OCI-LY7 (cell line): Measurements from ENCODE around the gene KCTD19. TPM values are rescaled to one million over a fixed set of nuclear protein-coding genes. Genes with fewer than 3 reads are reported as not detected.

Experiments
- BruUV-seq: library from RNA; stranded (reverse); fragments of 400-500 nt; replicated peaks from 2 replicates; lab custom pipeline; 2021; lab: Mats Ljungman, UMichigan
- CTCF ChIA-PET: fragments of 300-600 bp; sonication (Branson Sonifier 250); formaldehyde crosslinking; loops from one replicate; lab custom pipeline; 2022; ENCODE audit warnings: antibody characterized with exemption; ENCODE audit not compliant: unreplicated experiment; lab: Charles Lee
- POLR2A ChIA-PET: fragments of 300-600 bp; sonication (Branson Sonifier 250); formaldehyde crosslinking; loops from one replicate; lab custom pipeline; 2022; ENCODE audit warnings: antibody characterized with exemption; lab: Charles Lee
- DNase-seq: peaks from one replicate; pipeline ENCODE4 v3.0.0-alpha.2; 2015; ENCODE audit warnings: low spot score
- H2AFZ ChIP-seq: fragments of 200-600 bp; sonication (generic), shearing (Covaris generic); 2 replicates; pipeline ENCODE4 v1.6.1; 2014; ENCODE audit warnings: mild to moderate bottlenecking, antibody characterized with exemption, low read length, moderate library complexity
- H3K27ac ChIP-seq: fragments of 200-600 bp; sonication (generic); 2 replicates; pipeline ENCODE4 v1.5.1; 2014; ENCODE audit warnings: mixed run types, low read depth, mild to moderate bottlenecking, moderate library complexity, low read length, inconsistent platforms; ENCODE audit not compliant: poor library complexity, severe bottlenecking
- H3K36me3 ChIP-seq: fragments of 200-600 bp; sonication (generic); 2 replicates; pipeline ENCODE4 v1.6.1; 2014; ENCODE audit warnings: mild to moderate bottlenecking, antibody characterized with exemption, low read length, moderate library complexity, mixed read lengths; ENCODE audit not compliant: insufficient read depth
- H3K4me1 ChIP-seq: fragments of 200-600 bp; sonication (generic); 2 replicates; pipeline ENCODE4 v1.5.1; 2014; ENCODE audit warnings: mild to moderate bottlenecking, low read length; ENCODE audit not compliant: insufficient read depth, poor library complexity, severe bottlenecking
- H3K4me2 ChIP-seq: fragments of 200-600 bp; sonication (generic); 2 replicates; pipeline ENCODE4 v1.6.1; 2014; ENCODE audit warnings: mild to moderate bottlenecking, low read length
- H3K4me3 ChIP-seq: fragments of 200-600 bp; sonication (generic); 2 replicates; pipeline ENCODE4 v1.5.1; 2014; ENCODE audit warnings: mild to moderate bottlenecking, low read depth, low read length; ENCODE audit not compliant: poor library complexity, severe bottlenecking
- H3K79me2 ChIP-seq: fragments of 200-600 bp; sonication (generic); 2 replicates; pipeline ENCODE4 v1.6.1; 2016; ENCODE audit warnings: low read depth, mild to moderate bottlenecking, low read length, moderate library complexity, mixed read lengths; ENCODE audit not compliant: insufficient read depth
- H3K9me2 ChIP-seq: fragments of 200-600 bp; sonication (generic); 2 replicates; pipeline ENCODE4 v1.6.1; 2016; ENCODE audit warnings: mild to moderate bottlenecking, low read length, mixed read lengths; ENCODE audit not compliant: insufficient read depth
- H3K9me3 ChIP-seq: fragments of 200-600 bp; sonication (generic); 2 replicates; pipeline ENCODE4 v1.6.1; 2014; ENCODE audit warnings: mild to moderate bottlenecking, mixed run types, low read length, mixed read lengths
- H4K20me1 ChIP-seq: fragments of 200-600 bp; sonication (generic); 2 replicates; pipeline ENCODE4 v1.6.1; 2014; ENCODE audit warnings: mild to moderate bottlenecking, antibody characterized with exemption, low read length, moderate library complexity, mixed read lengths; ENCODE audit not compliant: insufficient read depth
- EZH2phosphoT487 ChIP-seq: fragments of 200-600 bp; sonication (generic); IDR thresholded peaks from 2 replicates; pipeline ENCODE4 v1.6.1; 2018; ENCODE audit warnings: low read depth, borderline replicate concordance, mild to moderate bottlenecking, mixed run types, antibody characterized with exemption, low read length, moderate library complexity, mixed read lengths
- intact Hi-C: fragments of 100-400 bp; cut with micrococcal nuclease; formaldehyde crosslinking; loops from one replicate; pipeline ENCODE4 v1.10.0; 2022; ENCODE audit not compliant: unreplicated experiment
- total RNA-seq, 2 experiments: library from RNA; depleted of rRNA in 1 of 2; stranded (reverse); fragments of >200 nt in 1 of 2; shearing (Covaris generic) in 1 of 2; gene quantifications; 2 replicates each; pipeline ENCODE4 v1.2.3, GENCODE V29; 2014 to 2022
- TF ChIP-seq, protein P1 (sequence below): fragments of 200-600 bp; sonication (generic); conservative IDR thresholded peaks from 2 replicates; pipeline ENCODE4 v1.5.1; 2014; ENCODE audit warnings: mild to moderate bottlenecking, antibody characterized with exemption, low read length, moderate library complexity, mixed read lengths

Gene KCTD19
- total RNA-seq, 2 experiments from 2014 or later = 0.17 TPM; not detected in 1

DNA sequence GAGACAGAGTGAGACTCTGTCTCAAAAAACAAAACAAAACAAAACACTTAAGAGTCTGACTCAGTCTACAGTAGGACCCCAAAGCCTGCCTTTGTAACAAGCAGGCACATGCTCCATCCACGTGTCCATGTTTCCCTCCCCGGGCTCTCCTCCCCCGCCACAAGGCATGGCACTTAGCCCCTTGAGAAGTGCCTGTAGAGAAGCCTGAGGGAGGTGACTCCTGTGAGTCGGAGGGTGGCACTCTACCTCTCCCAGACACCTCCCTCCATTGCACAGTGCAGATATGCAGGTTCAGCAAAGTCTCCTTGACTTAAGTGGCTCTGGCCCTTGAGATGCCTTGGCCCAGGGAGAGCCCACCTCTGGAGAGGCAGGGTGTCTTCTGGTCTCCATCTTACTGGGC, 86.0 kb downstream of the KCTD19 start:
- Histone ChIP-seq H4K20me1 (no peaks in the 10 kb centered on the region), H3K4me1 (peaks cover 43% of the 10 kb centered on the region), H3K9me3 (no peaks in the 10 kb centered on the region), H3K36me3 (peaks cover 21% of the 10 kb centered on the region; the same call in 1 of the 2 replicates), H2AFZ (no peak overlapping the region), H3K9me2 (no peaks in the 10 kb centered on the region), H3K79me2 (no peaks in the 10 kb centered on the region; the same call in 1 of the 2 replicates), H3K27ac (no peak overlapping the region), H3K4me2 (no peak overlapping the region), H3K4me3 (no peak overlapping the region)
- no TSS peak for BruUV-seq
- TF ChIP-seq EZH2phosphoT487 = no peak
- TF ChIP-seq, protein P1, sequence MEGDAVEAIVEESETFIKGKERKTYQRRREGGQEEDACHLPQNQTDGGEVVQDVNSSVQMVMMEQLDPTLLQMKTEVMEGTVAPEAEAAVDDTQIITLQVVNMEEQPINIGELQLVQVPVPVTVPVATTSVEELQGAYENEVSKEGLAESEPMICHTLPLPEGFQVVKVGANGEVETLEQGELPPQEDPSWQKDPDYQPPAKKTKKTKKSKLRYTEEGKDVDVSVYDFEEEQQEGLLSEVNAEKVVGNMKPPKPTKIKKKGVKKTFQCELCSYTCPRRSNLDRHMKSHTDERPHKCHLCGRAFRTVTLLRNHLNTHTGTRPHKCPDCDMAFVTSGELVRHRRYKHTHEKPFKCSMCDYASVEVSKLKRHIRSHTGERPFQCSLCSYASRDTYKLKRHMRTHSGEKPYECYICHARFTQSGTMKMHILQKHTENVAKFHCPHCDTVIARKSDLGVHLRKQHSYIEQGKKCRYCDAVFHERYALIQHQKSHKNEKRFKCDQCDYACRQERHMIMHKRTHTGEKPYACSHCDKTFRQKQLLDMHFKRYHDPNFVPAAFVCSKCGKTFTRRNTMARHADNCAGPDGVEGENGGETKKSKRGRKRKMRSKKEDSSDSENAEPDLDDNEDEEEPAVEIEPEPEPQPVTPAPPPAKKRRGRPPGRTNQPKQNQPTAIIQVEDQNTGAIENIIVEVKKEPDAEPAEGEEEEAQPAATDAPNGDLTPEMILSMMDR = no peak
- intact Hi-C loops = no loop called here
- DNase-seq = no peak
- ChIA-PET POLR2A (interaction anchor here (0.7 kb wide), 2 partner anchors 242 to 288 kb away, joined by 3 to 9 read pairs; no protein-coding TSS in a partner anchor), CTCF (no interaction called here)

Other genes starting within 250 kb of the KCTD19 start
- gene PHAF1, start 216.8 kb downstream of the KCTD19 start, total RNA-seq (2014; rRNA removed; shearing (Covaris generic)) = 12.6 and 16.8 TPM in 2 replicates
- gene PHAF1, start 216.8 kb downstream of the KCTD19 start, total RNA-seq (2022) = 11.8 and 13.9 TPM in 2 replicates
- 1.1 and 2.7 TPM in 2 replicates for gene B3GNT9, start 175.7 kb downstream of the KCTD19 start, total RNA-seq (2014; rRNA removed; shearing (Covaris generic))
- gene B3GNT9, start 175.7 kb downstream of the KCTD19 start, total RNA-seq (2022) = 2.7 TPM in 2 replicates
- 11.3 and 11.6 TPM in 2 replicates for gene TRADD, start 166.8 kb downstream of the KCTD19 start, total RNA-seq (2014; rRNA removed; shearing (Covaris generic))
- 15.4 and 16.7 TPM in 2 replicates for gene TRADD, start 166.8 kb downstream of the KCTD19 start, total RNA-seq (2022)
- 5.8 and 7.3 TPM in 2 replicates for gene FBXL8, start 166.8 kb downstream of the KCTD19 start, total RNA-seq (2014; rRNA removed; shearing (Covaris generic))
- 10.4 and 12.2 TPM in 2 replicates for gene FBXL8, start 166.8 kb downstream of the KCTD19 start, total RNA-seq (2022)
- gene HSF4, start 162.0 kb downstream of the KCTD19 start, total RNA-seq (2014; rRNA removed; shearing (Covaris generic)) = 8.1 and 12.8 TPM in 2 replicates
- gene HSF4, start 162.0 kb downstream of the KCTD19 start, total RNA-seq (2022) = 16.2 and 17.0 TPM in 2 replicates
- 1.1 and 2.2 TPM in 2 replicates for gene NOL3, start 156.2 kb downstream of the KCTD19 start, total RNA-seq (2014; rRNA removed; shearing (Covaris generic))
- 4.1 and 4.4 TPM in 2 replicates for gene NOL3, start 156.2 kb downstream of the KCTD19 start, total RNA-seq (2022)
- gene MATCAP1, start 142.8 kb downstream of the KCTD19 start, total RNA-seq (2014; rRNA removed; shearing (Covaris generic)) = 18.0 and 22.9 TPM in 2 replicates
- 39.6 and 42.3 TPM in 2 replicates for gene MATCAP1, start 142.8 kb downstream of the KCTD19 start, total RNA-seq (2022)
- gene EXOC3L1, start 136.6 kb downstream of the KCTD19 start, total RNA-seq (2014; rRNA removed; shearing (Covaris generic)) = not detected in 2 replicates
- not detected in 2 replicates for gene EXOC3L1, start 136.6 kb downstream of the KCTD19 start, total RNA-seq (2022)
- 139 and 157 TPM in 2 replicates for gene E2F4, start 134.6 kb downstream of the KCTD19 start, total RNA-seq (2014; rRNA removed; shearing (Covaris generic))
- gene E2F4, start 134.6 kb downstream of the KCTD19 start, total RNA-seq (2022) = 108 and 124 TPM in 2 replicates
- 7.7 and 7.8 TPM in 2 replicates for gene ELMO3, start 127.6 kb downstream of the KCTD19 start, total RNA-seq (2014; rRNA removed; shearing (Covaris generic))
- 7.6 and 9.0 TPM in 2 replicates for gene ELMO3, start 127.6 kb downstream of the KCTD19 start, total RNA-seq (2022)
- 19.9 and 36.7 TPM in 2 replicates for gene TMEM208, start 99.6 kb downstream of the KCTD19 start, total RNA-seq (2014; rRNA removed; shearing (Covaris generic))
- 22.5 and 26.4 TPM in 2 replicates for gene TMEM208, start 99.6 kb downstream of the KCTD19 start, total RNA-seq (2022)
- 16.0 and 16.5 TPM in 2 replicates for gene FHOD1, start 79.3 kb downstream of the KCTD19 start, total RNA-seq (2014; rRNA removed; shearing (Covaris generic))
- gene FHOD1, start 79.3 kb downstream of the KCTD19 start, total RNA-seq (2022) = 44.1 and 55.0 TPM in 2 replicates
- 0.36 and 2.7 TPM in 2 replicates for gene SLC9A5, start 77.8 kb downstream of the KCTD19 start, total RNA-seq (2014; rRNA removed; shearing (Covaris generic))
- 3.6 and 4.2 TPM in 2 replicates for gene SLC9A5, start 77.8 kb downstream of the KCTD19 start, total RNA-seq (2022)
- not detected in 2 replicates for gene PLEKHG4, start 47.2 kb downstream of the KCTD19 start, total RNA-seq (2014; rRNA removed; shearing (Covaris generic))
- gene PLEKHG4, start 47.2 kb downstream of the KCTD19 start, total RNA-seq (2022) = 0.51 and 1.3 TPM in 2 replicates
- not detected in 2 replicates for gene LRRC36, start 74 bp upstream of the KCTD19 start, total RNA-seq (2014; rRNA removed; shearing (Covaris generic))
- gene LRRC36, start 74 bp upstream of the KCTD19 start, total RNA-seq (2022) = not detected in 2 replicates
- not detected in 2 replicates for gene TPPP3, start 66.8 kb upstream of the KCTD19 start, total RNA-seq (2014; rRNA removed; shearing (Covaris generic))
- gene TPPP3, start 66.8 kb upstream of the KCTD19 start, total RNA-seq (2022) = not detected in 2 replicates
- not detected in 2 replicates for gene ZDHHC1, start 89.7 kb upstream of the KCTD19 start, total RNA-seq (2014; rRNA removed; shearing (Covaris generic))
- not detected in 2 replicates for gene ZDHHC1, start 89.7 kb upstream of the KCTD19 start, total RNA-seq (2022)
- gene HSD11B2, start 104.4 kb upstream of the KCTD19 start, total RNA-seq (2014; rRNA removed; shearing (Covaris generic)) = not detected in 2 replicates
- gene HSD11B2, start 104.4 kb upstream of the KCTD19 start, total RNA-seq (2022) = not detected in 2 replicates
- gene ATP6V0D1, start 154.4 kb upstream of the KCTD19 start, total RNA-seq (2014; rRNA removed; shearing (Covaris generic)) = 13.5 and 24.4 TPM in 2 replicates
- gene ATP6V0D1, start 154.4 kb upstream of the KCTD19 start, total RNA-seq (2022) = 34.0 and 38.0 TPM in 2 replicates
- gene AGRP, start 156.8 kb upstream of the KCTD19 start, total RNA-seq (2014; rRNA removed; shearing (Covaris generic)) = not detected in 2 replicates
- 0.52 TPM in 1 of 2 replicates, not detected in the other for gene AGRP, start 156.8 kb upstream of the KCTD19 start, total RNA-seq (2022)
- gene RIPOR1, start 202.1 kb upstream of the KCTD19 start, total RNA-seq (2014; rRNA removed; shearing (Covaris generic)) = 8.9 and 9.7 TPM in 2 replicates
- gene RIPOR1, start 202.1 kb upstream of the KCTD19 start, total RNA-seq (2022) = 26.4 and 40.2 TPM in 2 replicates
- gene CTCF, start 235.8 kb upstream of the KCTD19 start, total RNA-seq (2014; rRNA removed; shearing (Covaris generic)) = 70.6 and 72.1 TPM in 2 replicates
- gene CTCF, start 235.8 kb upstream of the KCTD19 start, total RNA-seq (2022) = 83.5 and 93.3 TPM in 2 replicates